ENCODE measurements around the gene LMNB1.
"Not testable (repeated sequence)": the region's sequence is repeated elsewhere in the genome, so short reads cannot be mapped to it uniquely, and the experiment has no call there.

Gene LMNB1

DNA sequence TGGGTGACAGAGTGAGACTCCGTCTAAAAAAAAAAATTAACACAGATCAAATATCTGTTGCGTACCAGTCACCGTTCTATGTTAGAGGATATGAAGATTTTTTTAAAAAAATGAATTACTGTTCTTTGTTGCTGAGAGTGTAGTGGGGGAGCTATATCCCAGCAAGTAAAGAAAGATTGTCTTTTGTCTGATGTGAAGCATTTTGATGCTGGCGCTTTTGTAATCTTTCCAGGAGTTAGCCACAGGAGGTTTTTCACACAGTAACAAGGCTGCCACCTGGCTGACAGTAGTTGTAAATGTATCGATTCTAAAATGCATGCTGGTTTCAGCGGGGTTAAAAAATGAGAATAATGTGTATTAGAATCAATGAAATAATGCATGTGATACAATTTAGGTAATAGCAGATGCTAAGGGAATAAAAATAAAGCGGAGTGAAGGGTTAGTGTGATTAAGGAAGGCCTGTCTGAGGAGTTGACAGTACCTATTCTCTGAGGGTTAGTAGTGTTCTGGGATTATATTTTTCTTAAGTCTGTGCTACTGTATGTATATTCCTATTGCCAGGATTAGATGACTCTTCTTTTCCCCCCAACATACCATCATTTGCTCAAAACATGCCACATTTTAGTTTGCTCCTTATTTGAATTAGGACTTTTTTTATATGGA, 3.4 kb downstream of the LMNB1 start:
- DNase-seq: no peak

- not testable (repeated sequence) for DNase-seq
These were observed 11.5 kb downstream of the LMNB1 start for GRCh38 chr5:126788409-126788808.

GRCh38 chr5:126793097-126793496, 16.2 kb downstream of the LMNB1 start:
- DNase-seq: no peak

- DNase-seq: not testable (repeated sequence)
These were observed 16.7 kb downstream of the LMNB1 start for GRCh38 chr5:126793648-126794047.

DNA sequence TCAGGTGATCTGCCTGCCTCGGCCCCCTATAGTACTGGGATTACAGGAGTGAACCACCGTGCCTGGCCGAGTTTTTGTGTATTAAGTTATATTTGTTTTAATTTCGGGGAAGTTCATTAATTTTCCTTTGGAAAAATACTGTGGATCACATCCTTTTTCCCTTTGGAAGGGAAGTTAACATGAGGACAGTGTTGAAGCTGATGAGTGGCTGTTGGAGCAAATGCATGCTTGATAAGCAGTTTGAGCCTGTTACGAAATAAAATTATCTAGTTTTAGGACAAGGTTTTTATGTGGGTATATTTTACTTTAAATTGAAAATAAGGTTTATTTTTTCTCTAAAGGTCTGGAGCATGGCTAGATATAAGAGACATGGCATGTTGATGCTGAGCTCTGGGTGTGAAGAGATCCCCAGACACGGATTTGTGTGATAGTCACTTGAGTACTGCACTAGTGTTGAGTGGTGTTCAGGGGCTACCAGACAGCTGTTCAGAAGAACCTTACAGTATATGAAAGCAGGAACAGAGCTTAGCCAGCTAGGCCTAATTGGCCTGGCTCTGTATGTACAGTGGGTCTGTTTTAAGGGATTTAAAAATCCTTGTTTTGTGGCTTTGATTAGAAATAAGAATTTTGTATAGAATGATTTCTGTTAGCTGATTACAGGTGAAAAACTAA, 17.4 kb downstream of the LMNB1 start:
- no peak for DNase-seq

DNA sequence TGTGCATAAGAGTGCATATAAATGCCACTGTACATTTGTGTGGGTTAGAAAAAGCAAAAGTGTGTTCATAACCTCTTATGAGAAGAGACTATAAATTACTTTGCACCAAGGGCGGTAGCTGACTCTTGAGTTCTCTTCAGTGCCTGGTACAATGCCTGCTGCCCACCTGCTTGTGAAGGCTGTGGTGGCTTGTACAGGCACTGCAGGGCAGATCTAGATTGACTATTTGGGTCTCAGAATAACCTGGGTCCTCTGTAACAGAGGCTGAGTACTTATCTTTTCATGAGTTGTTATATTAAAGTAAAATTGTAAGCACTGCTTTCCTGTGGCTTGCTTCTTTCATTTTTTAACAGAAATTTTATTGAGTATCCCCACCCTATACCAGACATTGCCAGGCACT, 22.8 kb downstream of the LMNB1 start:
- DNase-seq: no peak

DNA sequence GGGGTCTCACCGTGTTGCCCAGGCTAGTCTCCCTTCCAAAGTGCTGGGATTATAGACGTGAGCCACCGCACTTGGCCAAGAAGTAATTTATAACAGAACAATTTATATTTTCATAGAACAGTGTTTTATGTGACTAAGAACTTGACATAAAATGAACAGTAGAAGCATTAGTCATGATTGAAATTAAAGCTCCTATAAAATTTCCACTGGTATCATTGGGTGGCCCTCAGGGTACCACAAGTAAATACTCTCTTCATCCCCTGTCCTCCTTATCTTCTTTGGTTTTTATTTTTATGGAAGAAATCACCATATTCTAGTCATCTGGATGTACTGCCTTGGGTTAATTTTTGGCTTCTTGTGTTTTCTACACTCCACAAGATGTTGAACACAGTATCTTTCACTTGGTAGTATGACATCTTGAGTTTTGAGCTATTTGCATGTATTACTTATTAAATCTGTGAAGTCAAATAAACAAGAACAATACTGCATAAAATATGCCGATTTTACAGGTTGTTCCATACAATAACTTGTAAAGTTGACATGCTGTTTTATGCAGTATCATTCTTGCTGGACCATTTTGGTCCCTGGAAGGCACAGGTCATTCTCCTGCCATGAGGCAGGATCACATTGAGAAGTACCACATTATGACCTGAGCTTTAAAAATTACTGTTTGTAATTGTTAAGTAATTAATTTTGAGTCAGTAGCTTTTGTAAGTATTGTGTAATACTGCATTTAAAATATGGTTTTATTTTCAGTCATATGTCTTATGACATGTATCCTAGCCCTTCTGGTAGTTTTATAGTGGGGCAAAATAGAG, 24.4 kb downstream of the LMNB1 start:
- no peak for DNase-seq

- DNase-seq: no peak
These were observed 25.0 kb downstream of the LMNB1 start for GRCh38 chr5:126801992-126802294.

- no peak for DNase-seq
These were observed 28.1 kb downstream of the LMNB1 start for GRCh38 chr5:126805063-126805462.

DNA sequence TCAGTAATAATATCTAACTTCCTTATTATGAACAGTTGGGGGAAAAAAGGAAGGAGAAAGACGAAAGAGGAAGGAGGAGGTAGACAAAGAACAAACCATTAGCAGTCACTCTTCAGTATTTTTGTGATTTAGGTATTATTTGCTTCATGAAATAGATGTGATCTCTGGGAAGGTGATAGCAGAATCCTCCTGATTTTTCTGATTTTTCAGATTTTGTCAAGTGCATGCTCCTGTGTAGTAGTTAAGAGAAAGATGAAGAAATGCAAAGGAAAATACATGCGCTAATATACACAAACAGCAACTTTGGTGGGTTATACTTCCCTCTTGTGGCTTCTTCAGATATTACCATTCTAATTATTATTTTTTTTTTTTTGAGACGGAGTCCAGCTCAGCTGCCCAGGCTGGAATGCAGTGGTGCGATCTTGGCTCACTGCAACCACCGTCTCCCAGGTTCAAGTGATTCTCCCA, 31.6 kb downstream of the LMNB1 start:
- DNase-seq: no peak

DNA sequence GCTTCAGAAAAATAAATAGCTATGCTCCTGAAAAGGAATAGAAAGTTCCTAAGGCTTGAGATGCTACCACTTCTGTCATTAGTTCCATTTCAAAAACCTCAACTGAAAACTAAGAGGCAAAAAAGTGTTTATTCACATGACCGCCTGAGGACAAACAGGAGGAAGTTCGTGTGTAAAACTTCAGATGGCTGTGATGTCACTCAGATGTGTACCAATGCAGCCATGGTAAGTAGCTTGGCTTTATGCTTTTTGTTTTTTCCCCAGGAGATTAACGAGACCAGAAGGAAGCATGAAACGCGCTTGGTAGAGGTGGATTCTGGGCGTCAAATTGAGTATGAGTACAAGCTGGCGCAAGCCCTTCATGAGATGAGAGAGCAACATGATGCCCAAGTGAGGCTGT, 33.0 kb downstream of the LMNB1 start:
- DNase-seq: no peak

GRCh38 chr5:126810596-126811380, 33.9 kb downstream of the LMNB1 start:
- DNase-seq: no peak

GRCh38 chr5:126811515-126812198, 34.7 kb downstream of the LMNB1 start:
- DNase-seq: no peak

DNA sequence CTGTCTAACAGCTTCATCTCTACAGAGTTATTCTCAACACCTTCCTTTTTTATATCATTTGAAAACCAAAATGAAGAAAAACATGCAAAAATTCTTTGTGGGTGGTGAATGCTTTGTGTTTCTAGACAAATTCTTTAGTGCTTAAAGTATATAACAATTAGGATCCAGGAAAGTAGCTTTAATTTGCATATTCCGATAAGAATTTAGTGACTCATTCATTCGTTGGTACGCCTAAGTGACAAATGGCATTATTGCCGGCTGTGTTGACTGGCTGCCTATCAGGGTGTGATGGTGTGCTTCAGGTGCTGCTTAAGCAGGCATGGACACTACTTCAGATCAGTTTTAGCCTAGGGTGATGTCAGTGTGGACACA, 35.2 kb downstream of the LMNB1 start:
- no peak for DNase-seq

GRCh38 chr5:126813799-126814198, 36.9 kb downstream of the LMNB1 start:
- not testable (repeated sequence) for DNase-seq

DNA sequence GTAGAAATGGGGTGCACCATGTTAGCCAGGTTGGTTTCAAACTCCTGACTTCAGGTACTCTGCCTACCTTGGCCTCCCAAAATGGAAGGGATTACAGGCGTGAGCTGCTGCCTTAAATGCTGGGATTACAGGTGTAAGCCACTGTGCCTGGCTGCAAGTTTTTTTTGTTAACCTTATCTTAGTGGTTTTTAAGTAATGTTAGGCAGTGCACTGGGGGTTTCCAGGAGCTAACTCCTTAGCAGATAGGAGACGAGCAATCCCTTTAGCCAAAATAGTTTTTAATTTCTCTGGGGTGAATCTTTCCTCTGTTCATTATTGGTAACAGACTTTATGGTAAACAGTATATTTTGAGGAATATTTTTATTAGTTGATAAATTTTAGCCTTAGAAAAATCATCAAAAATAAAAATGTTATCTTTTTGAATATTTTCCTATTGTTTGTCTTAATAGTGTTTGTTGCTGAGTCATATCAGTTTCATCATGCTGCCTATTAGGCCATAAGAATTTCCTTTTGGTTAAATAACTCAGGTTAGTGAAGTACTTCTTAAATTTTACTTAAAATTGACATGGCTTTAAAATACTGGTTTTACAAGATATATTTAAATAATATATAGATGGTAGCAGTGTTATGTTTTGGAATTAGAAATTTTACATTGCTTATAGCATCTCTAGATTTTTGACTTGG, 37.9 kb downstream of the LMNB1 start:
- DNase-seq: no peak

DNA sequence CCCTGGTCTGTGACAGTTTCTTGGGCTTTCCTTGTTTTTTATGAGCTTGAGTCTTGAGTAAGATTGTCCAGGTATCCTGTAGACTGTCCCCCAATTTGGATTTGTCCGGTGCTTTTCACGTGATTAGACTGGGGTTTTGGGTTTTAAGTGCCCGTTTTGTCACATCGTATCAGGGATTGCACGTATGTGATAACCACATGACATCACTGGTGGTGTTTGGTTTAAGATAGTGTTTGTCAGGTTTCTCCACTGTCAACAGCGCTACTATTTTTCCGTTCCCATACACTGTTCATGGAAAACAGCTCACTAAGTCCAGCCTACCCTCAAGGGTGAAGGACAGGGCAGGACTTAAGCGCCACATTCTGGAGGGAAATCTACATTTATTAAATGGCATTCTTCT, 39.7 kb downstream of the LMNB1 start:
- DNase-seq: no peak

- DNase-seq: no peak
These were observed 41.8 kb downstream of the LMNB1 start for GRCh38 chr5:126818736-126819135.

DNA sequence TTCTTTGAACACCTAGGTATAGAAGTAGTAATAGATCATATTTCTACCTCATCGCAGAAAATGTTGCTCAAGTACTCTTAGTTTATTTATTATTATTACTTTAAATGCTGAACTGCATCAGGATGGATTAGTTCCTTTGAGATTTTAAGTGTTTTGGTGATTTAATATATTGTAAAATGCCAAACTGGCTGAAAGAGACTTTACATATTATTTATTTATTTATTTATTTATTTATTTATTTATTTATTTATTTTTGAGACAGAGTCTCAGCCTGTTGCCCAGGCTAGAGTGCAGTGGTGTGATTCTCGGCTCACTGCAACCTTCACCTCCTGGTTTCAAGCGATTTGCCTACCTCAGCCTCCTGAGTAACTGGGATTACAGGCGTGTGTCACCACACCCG, 42.3 kb downstream of the LMNB1 start:
- DNase-seq: no peak

DNA sequence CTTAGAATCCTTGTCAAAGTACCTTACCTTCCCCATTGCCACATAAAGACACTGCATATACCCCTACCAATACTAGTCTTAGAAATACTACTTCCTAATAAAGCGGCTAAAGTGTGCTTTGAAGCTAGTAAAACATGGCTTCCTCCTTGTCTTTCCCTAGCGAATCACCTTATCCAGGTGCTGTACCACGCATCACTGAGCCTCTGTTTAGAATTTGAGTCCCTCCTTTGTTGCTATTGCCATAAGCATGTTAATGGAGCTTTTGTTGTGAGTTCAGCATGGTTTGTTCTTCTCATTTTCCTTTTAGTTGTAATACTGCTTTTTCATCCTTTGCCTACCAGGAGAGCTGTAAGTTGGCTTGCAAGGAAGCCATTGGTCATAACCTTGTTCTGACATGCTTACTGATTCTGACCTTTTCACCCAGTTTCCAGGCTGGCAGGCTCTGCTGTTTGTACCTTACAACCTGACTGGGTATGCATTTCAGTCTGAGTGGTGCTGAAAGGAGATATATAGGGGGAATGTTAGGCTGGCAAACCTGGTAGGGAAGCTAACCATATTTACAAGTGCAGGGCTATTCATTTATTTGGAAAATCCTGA, 49.8 kb downstream of the LMNB1 start:
- no peak for DNase-seq

DNA sequence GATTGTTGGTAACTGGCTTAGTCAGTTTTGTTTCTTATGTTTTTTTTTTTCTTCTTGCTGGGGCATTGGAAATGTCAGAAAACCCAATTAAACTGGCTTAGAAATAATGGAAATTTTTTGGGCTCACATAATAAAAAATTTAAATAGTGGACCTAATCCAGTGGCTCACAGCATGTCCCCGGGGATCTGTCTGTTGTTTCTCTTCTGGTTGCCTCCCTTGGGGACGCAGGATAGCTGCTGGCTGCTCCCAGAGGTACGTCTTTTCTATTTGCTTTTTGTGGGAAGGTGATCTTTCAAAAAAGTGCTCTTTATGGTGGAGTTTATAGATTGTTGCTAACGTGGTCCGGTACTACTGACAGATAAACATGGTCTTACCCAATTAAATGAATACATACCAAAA, 52.2 kb downstream of the LMNB1 start:
- DNase-seq: no peak

DNA sequence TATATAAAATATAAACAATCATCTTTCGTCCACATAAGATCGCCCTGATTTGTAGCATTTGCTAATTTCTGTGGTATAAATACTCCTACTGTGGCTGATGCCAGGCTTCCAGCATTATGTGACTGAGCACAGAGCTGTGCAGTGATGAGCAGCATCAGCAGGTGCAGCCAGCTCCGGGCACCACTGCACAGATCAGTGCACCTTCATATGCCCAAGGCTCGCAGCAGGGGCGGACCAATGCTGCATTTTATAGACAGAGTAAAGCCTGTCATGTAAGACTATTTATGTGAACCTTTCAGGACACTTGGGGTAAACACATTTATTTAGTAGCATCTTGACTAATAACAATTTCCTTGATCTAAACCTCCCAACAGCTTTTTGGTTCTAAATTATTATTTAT, 53.1 kb downstream of the LMNB1 start:
- no peak for DNase-seq

All from KG1 (cell line).